Stimulated activated CD8-positive, alpha-beta memory T cell treated with anti-CD3 and anti-CD28 coated beads, Interleukin-12 subunit alpha, Interleukin-12 subunit beta, amount 100 ng/mL, for 4 hours (primary cell): ENCODE measurements around the gene RPS27A.
A peak's percentile ranks its signal among the peaks of the same experiment; 100 is the strongest.
"Not testable (repeated sequence)": the region's sequence is repeated elsewhere in the genome, so short reads cannot be mapped to it uniquely, and the experiment has no call there.

Experiments
- DNase-seq: peaks from one replicate; pipeline ENCODE4 v3.0.0-alpha.2; 2020; ENCODE audit warnings: low read depth

RPS27A gene

GRCh38 chr2:55232084-55232862 lies at the start of gene RPS27A, which contains the start of gene CLHC1:
TSS of gene RPS27A (plus strand) at chr2:55232688. CDS start at chr2:55232825, 137 bp downstream.
TSS of gene CLHC1 (minus strand) at chr2:55232293. CDS start at chr2:55222411, 9,882 bp downstream.
- peak; percentile 86 for DNase-seq

GRCh38 chr2:55186837-55187236 lies 45.7 kb upstream of the RPS27A start:
- DNase-seq = not testable (repeated sequence)

GRCh38 chr2:55191888-55192287 lies 40.6 kb upstream of the RPS27A start:
- not testable (repeated sequence) for DNase-seq

- DNase-seq = no peak
These were observed 36.0 kb upstream of the RPS27A start for GRCh38 chr2:55196526-55196925.

- no peak for DNase-seq
These were observed 32.1 kb upstream of the RPS27A start for GRCh38 chr2:55200416-55200815.

GRCh38 chr2:55204536-55204935 lies 28.0 kb upstream of the RPS27A start:
- no peak for DNase-seq

GRCh38 chr2:55204950-55205349 lies 27.5 kb upstream of the RPS27A start:
- DNase-seq = no peak

GRCh38 chr2:55213822-55214221 lies 18.7 kb upstream of the RPS27A start:
- no peak for DNase-seq

GRCh38 chr2:55223958-55224760 lies 8.3 kb upstream of the RPS27A start:
- DNase-seq = no peak

- no peak for DNase-seq
These were observed 7.7 kb upstream of the RPS27A start for GRCh38 chr2:55224761-55225261.

- DNase-seq = no peak
These were observed 6.9 kb upstream of the RPS27A start for GRCh38 chr2:55225481-55226020.

- DNase-seq = not testable (repeated sequence)
These were observed 4.9 kb upstream of the RPS27A start for GRCh38 chr2:55227437-55228225.

- DNase-seq = no peak
These were observed 4.3 kb upstream of the RPS27A start for GRCh38 chr2:55228226-55228563.

- no peak for DNase-seq
These were observed 3.3 kb upstream of the RPS27A start for GRCh38 chr2:55229221-55229620.

- no peak for DNase-seq
These were observed 1.9 kb upstream of the RPS27A start for GRCh38 chr2:55230551-55230950.

GRCh38 chr2:55231546-55232083 lies 873 bp upstream of the RPS27A start:
- no peak for DNase-seq

- DNase-seq = peak; percentile 35
These were observed 572 bp downstream of the RPS27A start for GRCh38 chr2:55232863-55233657.

GRCh38 chr2:55233658-55233940 lies 1.1 kb downstream of the RPS27A start:
- DNase-seq = no peak

- no peak for DNase-seq
These were observed 3.4 kb downstream of the RPS27A start for GRCh38 chr2:55235724-55236538.

GRCh38 chr2:55236992-55237543 lies 4.6 kb downstream of the RPS27A start:
- DNase-seq = no peak
